Epithelial cell of proximal tubule (primary cell): ENCODE measurements around the gene IGFBP2. TPM values are rescaled to one million over a fixed set of nuclear protein-coding genes. Genes with fewer than 3 reads are reported as not detected.

ENCODE experiments used
- DNase-seq: peaks from one replicate; pipeline ENCODE4 v3.0.0-alpha.2; 2011; ENCODE audit warnings: low read depth
- H3K4me3 ChIP-seq: 2 replicates; pipeline ENCODE4 v1.5.1; 2011; ENCODE audit warnings: low read depth, mild to moderate bottlenecking, low read length
- CTCF ChIP-seq: conservative IDR thresholded peaks from 2 replicates; pipeline ENCODE4 v1.5.1; 2012; ENCODE audit warnings: low read depth, mild to moderate bottlenecking, low read length
- total RNA-seq: library from RNA; depleted of rRNA; stranded (reverse); fragments of >200 nt; gene quantifications from 2 replicates; pipeline ENCODE4 v1.2.3, GENCODE V29; 2015

IGFBP2 gene
- total RNA-seq, 1 donor from 2014 or later = 409 TPM

- H3K4me3 ChIP-seq = no peak overlapping the region
- no peak for DNase-seq
- TF ChIP-seq CTCF = no peak
Measured at GRCh38 chr2:216603010-216603883, 30.0 kb upstream of the IGFBP2 start.

- no peak for TF ChIP-seq CTCF
- H3K4me3 ChIP-seq = no peak overlapping the region
- no peak for DNase-seq
Measured at GRCh38 chr2:216603884-216604245, 29.4 kb upstream of the IGFBP2 start.

GRCh38 chr2:216604458-216604857, 28.8 kb upstream of the IGFBP2 start:
- TF ChIP-seq CTCF = no peak
- H3K4me3 ChIP-seq = no peak overlapping the region
- no peak for DNase-seq

- no peak for TF ChIP-seq CTCF
- DNase-seq = no peak
- no peak overlapping the region for H3K4me3 ChIP-seq
Measured at GRCh38 chr2:216606551-216607276, 26.5 kb upstream of the IGFBP2 start.

GRCh38 chr2:216607277-216607560, 26.0 kb upstream of the IGFBP2 start:
- DNase-seq = no peak
- TF ChIP-seq CTCF = no peak
- H3K4me3 ChIP-seq = no peak overlapping the region

- DNase-seq = no peak
- no peak overlapping the region for H3K4me3 ChIP-seq
- no peak for TF ChIP-seq CTCF
Measured at GRCh38 chr2:216608525-216608924, 24.7 kb upstream of the IGFBP2 start.
